Endothelial cell (in vitro differentiated cells): Measurements from ENCODE around the gene PTN. TPM values are rescaled to one million over a fixed set of nuclear protein-coding genes. Genes with fewer than 3 reads are reported as not detected.

Experiments used
- DNase-seq: peaks from one replicate; pipeline ENCODE4 v3.0.0; 2021; ENCODE audit warnings: low spot score
- H3K27ac Mint-ChIP-seq: one replicate; pipeline ENCODE4 v1.8.0; 2021; ENCODE audit warnings: mixed read lengths, inconsistent platforms; ENCODE audit not compliant: unreplicated experiment
- H3K27me3 Mint-ChIP-seq: one replicate; pipeline ENCODE4 v1.8.0; 2021; ENCODE audit warnings: mild to moderate bottlenecking, moderate library complexity, mixed read lengths, inconsistent platforms; ENCODE audit not compliant: unreplicated experiment
- H3K36me3 Mint-ChIP-seq: one replicate; pipeline ENCODE4 v1.8.0; 2021; ENCODE audit warnings: mild to moderate bottlenecking, low read depth, mixed read lengths, inconsistent platforms; ENCODE audit not compliant: unreplicated experiment
- H3K4me1 Mint-ChIP-seq: one replicate; pipeline ENCODE4 v1.8.0; 2021; ENCODE audit warnings: mild to moderate bottlenecking, mixed read lengths, inconsistent platforms; ENCODE audit not compliant: unreplicated experiment
- H3K4me3 Mint-ChIP-seq: one replicate; pipeline ENCODE4 v1.8.0; 2021; ENCODE audit warnings: mild to moderate bottlenecking, mixed read lengths, inconsistent platforms; ENCODE audit not compliant: unreplicated experiment
- H3K9me3 Mint-ChIP-seq: one replicate; pipeline ENCODE4 v1.8.0; 2021; ENCODE audit warnings: mixed read lengths, inconsistent platforms; ENCODE audit not compliant: unreplicated experiment
- long read RNA-seq: library from polyadenylated mRNA; unstranded; transcript quantifications from one replicate; pipeline ENCODE4 v2.0.0, GENCODE V29; 2020; ENCODE audit not compliant: unreplicated experiment
- total RNA-seq: library from RNA; stranded (reverse); fragmentation: NEBNext Ultra II Directional; extraction: Animal tissue kit (Norgen Biotek cat#: 25700); gene quantifications from one replicate; pipeline ENCODE4 v1.2.1, GENCODE V29; 2021; ENCODE audit not compliant: unreplicated experiment
- TF ChIP-seq, protein P1 (sequence below): fragments of 200-600 bp; sonication (generic); IDR thresholded peaks from one replicate; pipeline ENCODE4 v1.5.0; 2021; ENCODE audit warnings: antibody characterized with exemption; ENCODE audit not compliant: unreplicated experiment

Gene PTN, protein sequence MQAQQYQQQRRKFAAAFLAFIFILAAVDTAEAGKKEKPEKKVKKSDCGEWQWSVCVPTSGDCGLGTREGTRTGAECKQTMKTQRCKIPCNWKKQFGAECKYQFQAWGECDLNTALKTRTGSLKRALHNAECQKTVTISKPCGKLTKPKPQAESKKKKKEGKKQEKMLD
- 1.7 TPM for total RNA-seq
- long read RNA-seq, partial matches to known transcripts, result 0 of 1 reads
- long read RNA-seq, other reads (novel, unspliced or antisense), result 0 of 1 reads

DNA sequence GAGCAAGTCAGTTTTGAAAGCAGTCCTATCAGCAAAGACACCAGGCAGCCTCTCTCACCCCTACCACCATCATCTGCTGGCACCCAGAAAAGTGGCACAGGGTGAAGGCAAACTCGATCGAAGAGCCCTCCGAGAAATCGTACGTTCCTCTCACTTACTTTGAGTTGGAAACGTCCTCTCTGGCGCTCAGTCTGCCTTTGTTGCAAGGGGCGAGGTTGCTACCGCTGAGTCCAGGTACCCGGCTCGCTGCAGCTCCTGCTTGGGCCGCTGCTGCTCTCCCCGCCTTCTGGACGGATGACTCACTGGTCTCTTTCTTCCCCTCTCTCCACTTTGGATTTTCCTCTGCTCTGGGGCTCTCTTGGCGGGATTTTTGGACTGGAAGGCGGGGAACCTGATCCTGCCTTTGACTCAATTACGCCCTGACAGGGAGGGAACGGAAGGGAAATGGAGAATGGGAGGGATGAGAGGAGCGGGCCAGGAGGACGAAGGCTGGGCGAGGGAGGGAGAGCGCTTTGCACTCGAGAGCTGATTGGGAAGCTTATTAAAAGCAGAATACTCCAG is at the start of gene PTN:
PTN (minus strand) TSS at position 453 of the 561 bp plus-strand sequence. CDS start 88,760 bp downstream, outside the sequence.
- H3K4me3 Mint-ChIP-seq, result peak within 1 kb of the TSS; percentile 87
- no peaks in the 10 kb centered on the region for H3K36me3 Mint-ChIP-seq
- H3K27ac Mint-ChIP-seq, result no peak within 1 kb of the TSS
- TF ChIP-seq, protein P1, sequence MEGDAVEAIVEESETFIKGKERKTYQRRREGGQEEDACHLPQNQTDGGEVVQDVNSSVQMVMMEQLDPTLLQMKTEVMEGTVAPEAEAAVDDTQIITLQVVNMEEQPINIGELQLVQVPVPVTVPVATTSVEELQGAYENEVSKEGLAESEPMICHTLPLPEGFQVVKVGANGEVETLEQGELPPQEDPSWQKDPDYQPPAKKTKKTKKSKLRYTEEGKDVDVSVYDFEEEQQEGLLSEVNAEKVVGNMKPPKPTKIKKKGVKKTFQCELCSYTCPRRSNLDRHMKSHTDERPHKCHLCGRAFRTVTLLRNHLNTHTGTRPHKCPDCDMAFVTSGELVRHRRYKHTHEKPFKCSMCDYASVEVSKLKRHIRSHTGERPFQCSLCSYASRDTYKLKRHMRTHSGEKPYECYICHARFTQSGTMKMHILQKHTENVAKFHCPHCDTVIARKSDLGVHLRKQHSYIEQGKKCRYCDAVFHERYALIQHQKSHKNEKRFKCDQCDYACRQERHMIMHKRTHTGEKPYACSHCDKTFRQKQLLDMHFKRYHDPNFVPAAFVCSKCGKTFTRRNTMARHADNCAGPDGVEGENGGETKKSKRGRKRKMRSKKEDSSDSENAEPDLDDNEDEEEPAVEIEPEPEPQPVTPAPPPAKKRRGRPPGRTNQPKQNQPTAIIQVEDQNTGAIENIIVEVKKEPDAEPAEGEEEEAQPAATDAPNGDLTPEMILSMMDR, result no peak
- peak; percentile 35 for DNase-seq
- H3K4me1 Mint-ChIP-seq, result peaks cover 12% of the 10 kb centered on the region
- peaks cover 6% of the 10 kb centered on the region for H3K27me3 Mint-ChIP-seq
- no peaks in the 10 kb centered on the region for H3K9me3 Mint-ChIP-seq

DNA sequence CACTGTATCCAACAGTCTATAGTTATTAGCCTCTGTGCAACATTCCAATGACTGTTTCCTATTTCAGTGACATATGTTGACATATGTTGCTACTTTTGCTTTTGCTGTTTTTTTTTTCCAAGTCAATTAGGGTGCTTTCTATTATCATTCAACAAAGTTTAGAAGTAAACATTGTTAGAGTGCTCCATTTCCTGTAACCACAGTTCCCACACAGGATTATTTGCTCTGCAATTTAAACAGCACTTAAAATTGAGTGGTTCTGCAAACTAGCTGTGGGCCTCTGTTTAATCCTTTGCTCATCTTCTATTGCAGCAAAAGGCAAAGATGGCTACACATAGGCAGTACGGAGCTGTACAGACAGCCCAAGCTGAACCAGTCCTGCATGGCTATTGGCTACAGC is 46.5 kb upstream of the PTN start:
- no peaks in the 10 kb centered on the region for H3K27me3 Mint-ChIP-seq

DNA sequence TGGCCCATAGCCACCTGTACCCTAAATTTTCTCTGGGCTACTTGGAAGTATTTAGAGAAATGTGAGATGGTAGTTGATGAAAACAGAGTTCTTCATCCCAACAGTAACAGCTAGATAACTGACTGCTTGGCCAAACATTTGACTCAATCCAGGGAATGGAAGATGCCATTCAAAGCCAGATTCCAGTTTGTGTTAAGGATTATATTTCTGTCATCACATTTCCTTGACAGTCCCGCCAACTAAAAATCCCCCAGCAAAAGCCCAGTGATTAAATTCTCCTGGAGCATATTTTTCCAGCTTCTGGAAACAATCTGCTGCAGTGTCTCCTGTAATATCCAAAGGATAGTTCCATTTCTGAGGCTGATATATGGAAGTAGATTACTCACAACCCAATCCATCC is 45.4 kb upstream of the PTN start:
- no peak for DNase-seq
- H3K4me3 Mint-ChIP-seq, result no peak overlapping the region
- no peaks in the 10 kb centered on the region for H3K36me3 Mint-ChIP-seq
- H3K9me3 Mint-ChIP-seq, result no peaks in the 10 kb centered on the region
- TF ChIP-seq, protein P1, result no peak
- H3K27ac Mint-ChIP-seq, result no peak overlapping the region
- H3K27me3 Mint-ChIP-seq, result no peaks in the 10 kb centered on the region
- H3K4me1 Mint-ChIP-seq, result no peaks in the 10 kb centered on the region

More for the DNA sequence above, 46.5 kb upstream of the PTN start:
- TF ChIP-seq, protein P1, result no peak
- DNase-seq, result no peak
- no peak overlapping the region for H3K27ac Mint-ChIP-seq
- no peak overlapping the region for H3K4me3 Mint-ChIP-seq
- H3K4me1 Mint-ChIP-seq, result no peaks in the 10 kb centered on the region
- no peaks in the 10 kb centered on the region for H3K36me3 Mint-ChIP-seq
- H3K9me3 Mint-ChIP-seq, result no peaks in the 10 kb centered on the region

DNA sequence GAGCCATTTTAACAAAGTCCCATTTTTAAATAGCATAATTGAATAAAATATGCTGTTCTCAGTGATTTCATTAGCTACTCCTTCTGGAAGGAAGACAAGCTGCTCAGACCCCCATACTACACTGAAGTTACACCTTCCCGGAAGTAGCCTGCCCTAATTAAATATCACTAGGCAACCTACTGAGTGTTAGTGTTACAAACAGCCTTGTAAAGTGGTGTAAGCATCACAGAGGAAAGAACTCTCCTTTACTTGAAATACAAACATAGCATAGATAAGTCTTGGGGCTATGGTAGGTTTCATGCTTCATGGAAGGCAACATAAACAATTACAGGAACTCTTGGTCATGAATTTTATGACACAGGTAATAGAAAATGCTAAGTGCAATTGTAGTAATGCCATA is 43.4 kb upstream of the PTN start:
- TF ChIP-seq, protein P1, result no peak

DNA sequence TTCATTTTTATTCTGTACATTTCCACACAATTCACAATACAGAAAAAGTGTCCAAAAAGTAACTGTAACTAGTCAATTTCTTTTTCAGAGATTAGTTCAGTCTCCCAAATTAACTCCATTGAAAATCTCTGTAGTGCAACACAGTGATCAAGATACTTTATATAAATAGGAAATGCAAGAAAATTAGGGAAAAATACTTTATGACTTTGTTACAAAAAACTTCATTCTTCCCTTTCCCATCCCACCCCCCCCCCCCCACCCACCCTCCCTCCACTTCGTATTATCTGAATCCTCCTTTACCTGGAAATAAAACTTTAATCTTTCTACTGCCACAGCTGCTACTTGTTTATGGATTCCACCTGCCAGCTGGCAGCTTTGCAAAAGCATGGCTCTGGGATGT is 37.5 kb upstream of the PTN start:
- Mint-ChIP-seq H3K9me3 (no peaks in the 10 kb centered on the region), H3K4me3 (no peak overlapping the region), H3K36me3 (no peaks in the 10 kb centered on the region), H3K27me3 (no peaks in the 10 kb centered on the region), H3K27ac (no peak overlapping the region), H3K4me1 (no peaks in the 10 kb centered on the region)
- TF ChIP-seq, protein P1, result no peak
- no peak for DNase-seq

More for the DNA sequence above, 43.4 kb upstream of the PTN start:
- no peaks in the 10 kb centered on the region for H3K9me3 Mint-ChIP-seq
- no peak overlapping the region for H3K4me3 Mint-ChIP-seq
- no peak overlapping the region for H3K27ac Mint-ChIP-seq
- H3K4me1 Mint-ChIP-seq, result no peaks in the 10 kb centered on the region
- no peaks in the 10 kb centered on the region for H3K36me3 Mint-ChIP-seq
- H3K27me3 Mint-ChIP-seq, result no peaks in the 10 kb centered on the region
- no peak for DNase-seq
